C4-2B (cell line): ENCODE measurements around the gene WWOX.

ENCODE experiments used
- H3K27ac ChIP-seq: fragments of 450-650 bp; 2 replicates; pipeline ENCODE4 v1.5.1; 2017
- ZFX ChIP-seq: fragments of 450-650 bp; IDR thresholded peaks from 2 replicates; pipeline ENCODE4 v1.6.1; 2017
- TF ChIP-seq, protein P1 (sequence below): fragments of 450-650 bp; conservative IDR thresholded peaks from 2 replicates; pipeline ENCODE4 v1.5.1; 2017; ENCODE audit warnings: mild to moderate bottlenecking

The WWOX gene

DNA sequence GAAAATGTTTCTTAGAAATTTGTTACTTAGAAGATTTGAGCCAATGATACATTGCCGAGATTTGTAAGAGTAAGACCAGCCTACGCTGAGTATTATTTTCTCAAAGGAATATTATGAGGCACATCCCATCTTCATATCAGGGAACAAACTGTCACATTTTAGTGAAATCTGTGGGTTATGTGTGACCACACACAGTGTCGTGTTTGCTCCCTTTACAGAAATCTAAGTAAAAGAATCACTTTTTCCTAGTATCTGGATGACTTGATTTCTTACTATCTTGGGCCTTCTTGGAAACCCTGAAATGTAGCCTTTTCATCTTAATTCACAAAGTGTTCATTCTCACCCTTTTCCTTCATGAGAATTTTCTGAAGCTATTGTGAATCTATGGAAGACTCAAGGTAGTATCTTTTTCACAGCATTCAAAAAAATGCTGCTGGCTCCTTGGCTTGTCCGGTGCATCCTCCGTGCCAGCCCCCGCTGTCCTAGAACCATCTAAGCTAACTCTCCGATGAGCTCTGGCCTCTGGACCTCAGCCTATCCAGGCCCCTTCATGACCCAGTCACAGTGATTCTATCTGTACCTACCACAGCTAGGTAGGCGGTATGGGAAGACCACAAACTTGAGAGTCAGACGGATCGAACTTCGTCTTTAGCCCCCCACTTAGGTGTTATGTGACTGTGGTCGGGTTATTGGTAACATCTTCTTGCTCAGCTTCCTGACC, 976.8 kb downstream of the WWOX start:
- no peak overlapping the region for H3K27ac ChIP-seq
- no peak for TF ChIP-seq ZFX
- TF ChIP-seq, protein P1, sequence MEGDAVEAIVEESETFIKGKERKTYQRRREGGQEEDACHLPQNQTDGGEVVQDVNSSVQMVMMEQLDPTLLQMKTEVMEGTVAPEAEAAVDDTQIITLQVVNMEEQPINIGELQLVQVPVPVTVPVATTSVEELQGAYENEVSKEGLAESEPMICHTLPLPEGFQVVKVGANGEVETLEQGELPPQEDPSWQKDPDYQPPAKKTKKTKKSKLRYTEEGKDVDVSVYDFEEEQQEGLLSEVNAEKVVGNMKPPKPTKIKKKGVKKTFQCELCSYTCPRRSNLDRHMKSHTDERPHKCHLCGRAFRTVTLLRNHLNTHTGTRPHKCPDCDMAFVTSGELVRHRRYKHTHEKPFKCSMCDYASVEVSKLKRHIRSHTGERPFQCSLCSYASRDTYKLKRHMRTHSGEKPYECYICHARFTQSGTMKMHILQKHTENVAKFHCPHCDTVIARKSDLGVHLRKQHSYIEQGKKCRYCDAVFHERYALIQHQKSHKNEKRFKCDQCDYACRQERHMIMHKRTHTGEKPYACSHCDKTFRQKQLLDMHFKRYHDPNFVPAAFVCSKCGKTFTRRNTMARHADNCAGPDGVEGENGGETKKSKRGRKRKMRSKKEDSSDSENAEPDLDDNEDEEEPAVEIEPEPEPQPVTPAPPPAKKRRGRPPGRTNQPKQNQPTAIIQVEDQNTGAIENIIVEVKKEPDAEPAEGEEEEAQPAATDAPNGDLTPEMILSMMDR: no peak

- no peak for TF ChIP-seq ZFX
- TF ChIP-seq, protein P1: no peak
- no peak overlapping the region for H3K27ac ChIP-seq
Measured at GRCh38 chr16:79077346-79077745, 977.9 kb downstream of the WWOX start.

GRCh38 chr16:79079656-79080420, 980.4 kb downstream of the WWOX start:
- TF ChIP-seq, protein P1: no peak
- no peak for TF ChIP-seq ZFX
- H3K27ac ChIP-seq: no peak overlapping the region

DNA sequence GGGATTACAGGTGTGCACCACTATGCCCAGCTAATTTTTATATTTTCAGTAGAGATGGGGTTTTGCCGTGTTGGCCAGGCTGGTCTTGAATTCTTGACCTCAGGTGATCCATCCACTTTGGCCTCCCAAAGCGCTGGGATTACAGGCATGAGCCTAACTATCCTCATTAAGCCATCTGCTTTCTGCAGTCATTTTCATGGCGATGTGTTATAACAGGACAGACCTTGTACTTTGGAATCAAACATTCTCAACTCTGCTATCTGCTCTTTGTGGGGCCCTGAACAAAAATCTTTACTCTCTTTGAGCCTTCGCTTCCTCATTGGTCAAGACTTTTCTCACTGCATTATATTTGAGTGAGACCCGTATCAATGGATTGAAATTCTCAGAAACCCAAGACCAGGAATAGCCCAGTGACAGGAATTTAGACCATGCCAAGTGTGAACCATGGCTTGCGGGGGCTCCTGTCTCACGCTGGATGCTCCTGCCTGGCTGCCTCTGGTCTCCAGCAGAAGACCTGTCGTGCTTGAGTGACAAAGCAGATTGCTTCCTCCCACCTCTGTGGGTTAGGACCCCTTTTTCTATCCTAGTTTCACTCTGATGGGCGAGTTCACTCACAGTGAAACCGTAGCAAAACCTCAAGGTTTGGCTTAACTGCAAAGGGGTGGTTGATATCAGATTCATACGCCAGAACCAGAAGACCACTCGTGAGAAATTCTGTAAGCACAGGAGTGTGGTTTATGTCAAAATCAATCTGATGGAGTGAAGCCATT, 982.0 kb downstream of the WWOX start:
- TF ChIP-seq, protein P1: no peak
- no peak for TF ChIP-seq ZFX
- H3K27ac ChIP-seq: no peak overlapping the region

DNA sequence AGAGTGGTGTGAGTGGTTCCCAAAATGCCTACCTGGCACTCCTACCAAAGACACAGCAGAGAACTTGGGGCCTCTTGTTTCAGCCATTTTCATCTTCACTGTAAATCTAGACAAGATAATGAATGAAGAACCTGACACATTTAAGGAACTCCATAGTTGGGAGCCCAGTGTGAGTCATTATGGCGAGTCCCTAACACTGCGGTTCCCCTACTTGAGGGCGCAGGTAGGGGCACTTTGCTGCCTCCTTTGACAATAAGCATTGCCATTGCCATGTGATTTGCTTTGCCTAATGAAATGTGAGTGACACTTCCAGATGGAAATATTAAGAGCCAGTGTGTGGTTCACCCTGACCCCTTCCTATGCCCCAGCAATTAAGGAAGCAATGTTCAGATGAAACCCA, 983.5 kb downstream of the WWOX start:
- no peak for TF ChIP-seq ZFX
- TF ChIP-seq, protein P1: no peak

GRCh38 chr16:79083508-79084299, 984.2 kb downstream of the WWOX start:
- TF ChIP-seq, protein P1: no peak
- TF ChIP-seq ZFX: no peak
- H3K27ac ChIP-seq: no peak overlapping the region

More for the DNA sequence above, 983.5 kb downstream of the WWOX start:
- no peak overlapping the region for H3K27ac ChIP-seq
